GM06990 (cell line): ENCODE measurements around the gene JADE2.

ENCODE experiments used
- DNase-seq: peaks from one replicate; pipeline ENCODE4 v3.0.0-alpha.2; 2011; ENCODE audit not compliant: insufficient read length; ENCODE audit errors: extremely low read depth
- H3K27me3 ChIP-seq: replicated peaks from 2 replicates; pipeline ENCODE4 v1.6.0; 2011; ENCODE audit warnings: low read length; ENCODE audit not compliant: control insufficient read depth, insufficient read depth
- H3K36me3 ChIP-seq: 2 replicates; pipeline ENCODE4 v1.5.1; 2011; ENCODE audit warnings: low read length; ENCODE audit not compliant: control insufficient read depth, insufficient read depth
- H3K4me3 ChIP-seq: replicated peaks from 2 replicates; pipeline ENCODE4 v1.5.1; 2011; ENCODE audit warnings: low read depth, mild to moderate bottlenecking, control low read depth, low read length
- TF ChIP-seq, protein P1 (sequence below): IDR thresholded peaks from 2 replicates; pipeline ENCODE4 v1.5.1; 2011; ENCODE audit warnings: low read length, control low read depth, mild to moderate bottlenecking, inconsistent platforms; ENCODE audit not compliant: insufficient read depth, poor library complexity, severe bottlenecking

Gene JADE2

DNA sequence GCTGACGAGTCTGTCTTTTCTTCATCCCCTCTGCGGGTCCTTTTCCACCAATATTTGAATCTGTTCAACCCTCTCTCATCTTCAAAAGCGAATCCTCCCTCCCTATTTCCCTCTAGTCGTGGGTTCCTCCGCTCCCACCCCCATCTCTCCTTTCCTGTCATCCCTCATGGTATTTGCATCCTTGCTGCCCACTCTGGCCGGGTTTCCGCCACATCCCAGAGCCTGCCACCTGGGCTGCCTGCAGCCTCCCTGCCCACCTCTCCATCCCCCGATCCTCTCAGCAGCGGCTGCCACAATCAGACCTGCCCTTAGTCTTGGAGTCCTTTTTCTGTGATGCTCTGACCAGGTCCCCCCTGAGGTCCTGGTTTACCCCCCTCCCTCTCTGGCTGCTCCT is 44.9 kb downstream of the JADE2 start:
- DNase-seq = no peak
- Histone ChIP-seq H3K4me3 (no peak overlapping the region), H3K27me3 (no peaks in the 10 kb centered on the region), H3K36me3 (peaks cover 63% of the 10 kb centered on the region)
- TF ChIP-seq, protein P1, sequence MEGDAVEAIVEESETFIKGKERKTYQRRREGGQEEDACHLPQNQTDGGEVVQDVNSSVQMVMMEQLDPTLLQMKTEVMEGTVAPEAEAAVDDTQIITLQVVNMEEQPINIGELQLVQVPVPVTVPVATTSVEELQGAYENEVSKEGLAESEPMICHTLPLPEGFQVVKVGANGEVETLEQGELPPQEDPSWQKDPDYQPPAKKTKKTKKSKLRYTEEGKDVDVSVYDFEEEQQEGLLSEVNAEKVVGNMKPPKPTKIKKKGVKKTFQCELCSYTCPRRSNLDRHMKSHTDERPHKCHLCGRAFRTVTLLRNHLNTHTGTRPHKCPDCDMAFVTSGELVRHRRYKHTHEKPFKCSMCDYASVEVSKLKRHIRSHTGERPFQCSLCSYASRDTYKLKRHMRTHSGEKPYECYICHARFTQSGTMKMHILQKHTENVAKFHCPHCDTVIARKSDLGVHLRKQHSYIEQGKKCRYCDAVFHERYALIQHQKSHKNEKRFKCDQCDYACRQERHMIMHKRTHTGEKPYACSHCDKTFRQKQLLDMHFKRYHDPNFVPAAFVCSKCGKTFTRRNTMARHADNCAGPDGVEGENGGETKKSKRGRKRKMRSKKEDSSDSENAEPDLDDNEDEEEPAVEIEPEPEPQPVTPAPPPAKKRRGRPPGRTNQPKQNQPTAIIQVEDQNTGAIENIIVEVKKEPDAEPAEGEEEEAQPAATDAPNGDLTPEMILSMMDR = no peak

DNA sequence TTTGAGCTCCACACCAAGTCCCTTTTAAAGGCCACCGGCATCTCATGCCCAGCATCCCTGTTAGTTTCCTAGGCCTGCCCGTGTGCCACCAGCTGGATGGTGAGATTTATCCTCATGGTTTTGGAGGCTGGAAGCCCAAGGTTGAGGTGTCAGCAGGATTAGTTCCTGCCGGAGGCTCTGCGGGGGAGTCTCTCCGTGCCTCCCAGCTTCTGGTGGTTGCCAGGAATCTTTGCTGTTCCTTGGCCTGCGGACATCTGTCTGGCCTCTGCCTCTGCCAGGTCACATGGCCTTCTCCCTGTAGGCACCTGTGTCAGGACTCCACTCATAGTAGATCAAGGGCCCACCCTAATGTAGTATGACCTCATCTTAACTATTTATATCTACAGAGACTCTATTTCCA is 45.4 kb downstream of the JADE2 start:
- TF ChIP-seq, protein P1 = no peak
- Histone ChIP-seq H3K4me3 (no peak overlapping the region), H3K36me3 (peaks cover 63% of the 10 kb centered on the region), H3K27me3 (no peaks in the 10 kb centered on the region)
- DNase-seq = no peak

DNA sequence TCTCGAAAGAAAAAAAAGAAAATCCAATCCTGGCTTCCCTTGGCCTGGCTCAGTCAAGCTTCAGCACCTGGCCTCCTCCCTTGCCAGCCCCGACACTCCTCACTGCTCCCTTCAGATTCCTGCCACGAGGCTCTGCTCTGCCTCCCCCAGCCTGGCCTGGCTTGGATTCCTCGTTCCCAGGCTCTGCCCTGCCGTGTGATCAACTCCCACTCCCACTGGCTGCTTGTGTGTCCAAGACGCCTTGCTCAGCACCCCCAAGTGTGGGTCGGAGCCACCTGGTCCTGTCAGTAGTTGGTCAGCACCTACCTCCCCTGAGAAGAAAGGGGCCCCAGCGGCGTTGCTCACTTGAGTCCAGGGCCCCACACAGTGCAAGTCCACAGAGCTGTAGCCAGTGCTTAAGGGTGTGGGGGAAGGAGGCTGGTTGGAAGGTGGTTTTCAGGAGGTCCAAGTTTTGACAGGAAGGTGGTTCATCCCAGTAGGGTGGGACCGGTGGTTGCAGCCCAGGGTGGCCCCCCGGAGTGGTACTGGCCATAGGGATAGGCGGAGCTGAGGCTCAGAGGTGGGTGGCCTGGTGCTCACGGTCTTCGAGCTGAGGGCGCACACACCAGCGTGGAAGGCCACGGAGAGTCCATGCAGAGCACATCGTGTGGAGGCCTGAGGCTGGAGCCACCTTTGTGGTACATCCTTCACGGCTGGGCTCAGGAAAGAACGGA is 46.4 kb downstream of the JADE2 start:
- Histone ChIP-seq H3K27me3 (no peaks in the 10 kb centered on the region), H3K36me3 (peaks cover 61% of the 10 kb centered on the region), H3K4me3 (no peak overlapping the region)
- DNase-seq = no peak
- TF ChIP-seq, protein P1 = no peak

DNA sequence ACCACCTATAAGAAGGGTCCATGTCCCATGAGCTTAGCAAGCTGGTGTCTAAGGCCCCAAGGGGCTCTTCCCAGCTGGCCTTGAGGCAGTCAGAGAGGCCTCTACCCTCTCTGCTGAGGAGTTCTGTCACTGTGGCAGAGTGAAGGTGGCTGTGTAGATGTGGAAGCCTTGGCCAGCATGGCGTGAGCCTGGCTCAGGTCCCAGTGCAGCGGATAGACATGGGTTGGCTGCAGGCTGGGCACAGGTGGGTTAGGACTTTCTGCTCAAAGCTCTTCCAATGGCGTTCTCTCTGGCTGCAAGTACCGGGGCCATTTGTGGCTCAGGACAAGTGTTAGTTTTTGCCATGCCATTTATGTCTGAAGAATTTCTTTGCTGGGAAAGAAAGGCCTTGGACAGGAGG is 47.3 kb downstream of the JADE2 start:
- H3K27me3 ChIP-seq = no peaks in the 10 kb centered on the region
- TF ChIP-seq, protein P1 = no peak
- no peak for DNase-seq

DNA sequence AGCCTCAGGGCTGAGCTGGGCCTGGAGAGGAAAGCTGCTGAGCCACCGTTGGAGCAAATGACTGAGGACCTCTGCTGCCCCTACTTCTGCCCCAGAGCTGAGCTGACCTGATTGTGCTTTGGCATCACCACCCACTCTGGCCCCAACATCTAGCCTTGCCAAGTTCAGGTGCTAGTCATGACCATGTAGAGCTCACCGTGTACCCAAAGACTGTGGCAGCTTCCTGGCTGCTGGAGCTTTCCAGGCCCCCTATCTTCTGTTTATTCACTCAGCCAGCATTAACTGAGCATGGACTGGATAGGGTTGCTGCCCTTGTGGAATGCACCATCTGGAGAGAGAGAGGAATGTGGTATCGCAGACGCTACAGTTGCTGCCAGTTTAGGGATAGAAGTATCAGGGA is 49.1 kb downstream of the JADE2 start:
- H3K36me3 ChIP-seq = peaks cover 64% of the 10 kb centered on the region
- DNase-seq = no peak
- TF ChIP-seq, protein P1 = no peak

More for the DNA sequence above, 47.3 kb downstream of the JADE2 start:
- Histone ChIP-seq H3K36me3 (peaks cover 58% of the 10 kb centered on the region), H3K4me3 (no peak overlapping the region)

DNA sequence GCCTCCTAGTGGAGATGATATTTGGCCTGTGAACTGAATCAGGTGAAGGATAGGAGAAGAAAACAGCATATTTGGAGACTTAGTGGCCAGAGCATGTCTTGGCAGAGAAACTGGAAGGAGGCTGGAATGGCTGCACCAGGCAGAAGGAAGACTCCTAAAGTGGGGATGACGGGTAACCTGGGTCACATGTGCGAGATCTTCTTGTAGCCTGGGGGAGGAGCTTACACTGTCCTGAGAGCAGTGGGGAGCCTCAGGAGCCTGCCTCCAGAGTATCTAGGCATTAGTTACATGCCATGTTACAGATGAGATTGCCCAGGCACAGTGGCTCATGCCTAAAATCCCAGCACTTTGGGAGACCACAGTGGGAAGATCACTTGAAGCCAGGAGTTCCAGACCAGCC is 49.8 kb downstream of the JADE2 start:
- no peaks in the 10 kb centered on the region for H3K27me3 ChIP-seq
- TF ChIP-seq, protein P1 = no peak
- DNase-seq = no peak
- no peak overlapping the region for H3K4me3 ChIP-seq
- peaks cover 65% of the 10 kb centered on the region for H3K36me3 ChIP-seq

More for the DNA sequence above, 49.1 kb downstream of the JADE2 start:
- no peak overlapping the region for H3K4me3 ChIP-seq
- H3K27me3 ChIP-seq = no peaks in the 10 kb centered on the region
